ENCODE results near the gene MEIOSIN.

Gene MEIOSIN

GRCh38 chr19:45771311-45771933, 38.2 kb downstream of the MEIOSIN start:
- TF ChIP-seq CTCF (IDR thresholded peaks at IDR 0.05; ENCODE audit: low read depth, low read length): no peak
- DNase-seq (ENCODE audit: extremely low read depth, low read depth): no peak

GRCh38 chr19:45772130-45772840, 39.0 kb downstream of the MEIOSIN start:
- TF ChIP-seq CTCF (IDR thresholded peaks at IDR 0.05; ENCODE audit: low read depth, low read length): no peak
- no peak for DNase-seq (ENCODE audit: extremely low read depth, low read depth)

- no peak for TF ChIP-seq CTCF (IDR thresholded peaks at IDR 0.05; ENCODE audit: low read depth, low read length)
- no peak for DNase-seq (ENCODE audit: extremely low read depth, low read depth)
Observed at GRCh38 chr19:45772912-45773311, 39.7 kb downstream of the MEIOSIN start.

GRCh38 chr19:45773384-45773783, 40.1 kb downstream of the MEIOSIN start:
- TF ChIP-seq CTCF (IDR thresholded peaks at IDR 0.05; ENCODE audit: low read depth, low read length): no peak
- DNase-seq (ENCODE audit: extremely low read depth, low read depth): no peak

GRCh38 chr19:45774765-45775164, 41.5 kb downstream of the MEIOSIN start:
- TF ChIP-seq CTCF (IDR thresholded peaks at IDR 0.05; ENCODE audit: low read depth, low read length): no peak
- DNase-seq (ENCODE audit: extremely low read depth, low read depth): no peak

GRCh38 chr19:45777395-45777961, 44.2 kb downstream of the MEIOSIN start:
- TF ChIP-seq CTCF (IDR thresholded peaks at IDR 0.05; ENCODE audit: low read depth, low read length): no peak
- DNase-seq (ENCODE audit: extremely low read depth, low read depth): no peak

- DNase-seq (ENCODE audit: extremely low read depth, low read depth): no peak
- no peak for TF ChIP-seq CTCF (IDR thresholded peaks at IDR 0.05; ENCODE audit: low read depth, low read length)
Observed at GRCh38 chr19:45778010-45778661, 44.9 kb downstream of the MEIOSIN start.
